ENCODE results near the gene TPX2.
A peak's percentile ranks its signal among the peaks of the same experiment; 100 is the strongest.

TPX2 gene

GRCh38 chr20:31738729-31739549 lies at the start of gene TPX2:
Gene TPX2 (plus strand): TSS chr20:31739290. CDS start chr20:31757477, 18,187 bp downstream.
- H3K36me3 ChIP-seq (ENCODE audit: control insufficient read depth in 1 of 2, insufficient read depth in 2 of 2, low read length in 2 of 2), result no peaks in the 10 kb centered on the region
- H3K27me3 ChIP-seq (ENCODE audit: low read depth, low read length), result no peaks in the 10 kb centered on the region
- H3K27ac ChIP-seq (ENCODE audit: low read length), result peak within 1 kb of the TSS; percentile 70
- peak within 1 kb of the TSS; percentile 82 to 96 for H3K4me3 ChIP-seq (ENCODE audit: low read depth in 1 of 2, low read length in 2 of 2)
- H3K9me3 ChIP-seq (ENCODE audit: control insufficient read depth in 1 of 2, low read length in 2 of 2), result no peaks in the 10 kb centered on the region
- H3K4me1 ChIP-seq (ENCODE audit: control insufficient read depth in 1 of 2, insufficient read depth in 2 of 2, low read length in 2 of 2), result peaks cover 0 to 5% of the 10 kb centered on the region in 2 donors

- Histone ChIP-seq H3K27ac (ENCODE audit: low read length) (no peak overlapping the region), H3K36me3 (ENCODE audit: control insufficient read depth in 1 of 2, insufficient read depth in 2 of 2, low read length in 2 of 2) (peaks cover 8 to 9% of the 10 kb centered on the region in 2 donors), H3K4me3 (ENCODE audit: low read depth in 1 of 2, low read length in 2 of 2) (no peak overlapping the region), H3K9me3 (ENCODE audit: control insufficient read depth in 1 of 2, low read length in 2 of 2) (no peaks in the 10 kb centered on the region), H3K27me3 (ENCODE audit: low read depth, low read length) (no peaks in the 10 kb centered on the region), H3K4me1 (ENCODE audit: control insufficient read depth in 1 of 2, insufficient read depth in 2 of 2, low read length in 2 of 2) (peaks cover under 1 to 6% of the 10 kb centered on the region in 2 donors)
These were observed 48.9 kb upstream of the TPX2 start for GRCh38 chr20:31690124-31690666.

- H3K4me3 ChIP-seq (ENCODE audit: low read depth in 1 of 2, low read length in 2 of 2), result no peak overlapping the region
- peaks cover 0 to 4% of the 10 kb centered on the region in 2 donors for H3K4me1 ChIP-seq (ENCODE audit: control insufficient read depth in 1 of 2, insufficient read depth in 2 of 2, low read length in 2 of 2)
- no peaks in the 10 kb centered on the region for H3K9me3 ChIP-seq (ENCODE audit: control insufficient read depth in 1 of 2, low read length in 2 of 2)
- no peaks in the 10 kb centered on the region for H3K27me3 ChIP-seq (ENCODE audit: low read depth, low read length)
- H3K36me3 ChIP-seq (ENCODE audit: control insufficient read depth in 1 of 2, insufficient read depth in 2 of 2, low read length in 2 of 2), result peaks cover 8 to 14% of the 10 kb centered on the region in 2 donors
- no peak overlapping the region for H3K27ac ChIP-seq (ENCODE audit: low read length)
These were observed 47.3 kb upstream of the TPX2 start for GRCh38 chr20:31691646-31692275.

- no peak overlapping the region for H3K27ac ChIP-seq (ENCODE audit: low read length)
- H3K4me1 ChIP-seq (ENCODE audit: control insufficient read depth in 1 of 2, insufficient read depth in 2 of 2, low read length in 2 of 2), result peaks cover 0 to 5% of the 10 kb centered on the region in 2 donors
- no peak overlapping the region for H3K4me3 ChIP-seq (ENCODE audit: low read depth in 1 of 2, low read length in 2 of 2)
- no peaks in the 10 kb centered on the region for H3K27me3 ChIP-seq (ENCODE audit: low read depth, low read length)
- H3K36me3 ChIP-seq (ENCODE audit: control insufficient read depth in 1 of 2, insufficient read depth in 2 of 2, low read length in 2 of 2), result peaks cover 3 to 10% of the 10 kb centered on the region in 2 donors
- H3K9me3 ChIP-seq (ENCODE audit: control insufficient read depth in 1 of 2, low read length in 2 of 2), result no peaks in the 10 kb centered on the region
These were observed 45.7 kb upstream of the TPX2 start for GRCh38 chr20:31693402-31693801.

- H3K36me3 ChIP-seq (ENCODE audit: control insufficient read depth in 1 of 2, insufficient read depth in 2 of 2, low read length in 2 of 2), result peaks cover 3 to 5% of the 10 kb centered on the region in 2 donors
- peaks cover 4 to 13% of the 10 kb centered on the region in 2 donors for H3K4me1 ChIP-seq (ENCODE audit: control insufficient read depth in 1 of 2, insufficient read depth in 2 of 2, low read length in 2 of 2)
- H3K27ac ChIP-seq (ENCODE audit: low read length), result no peak overlapping the region
- H3K9me3 ChIP-seq (ENCODE audit: control insufficient read depth in 1 of 2, low read length in 2 of 2), result no peaks in the 10 kb centered on the region
- H3K4me3 ChIP-seq (ENCODE audit: low read depth in 1 of 2, low read length in 2 of 2), result no peak overlapping the region
- no peaks in the 10 kb centered on the region for H3K27me3 ChIP-seq (ENCODE audit: low read depth, low read length)
These were observed 45.0 kb upstream of the TPX2 start for GRCh38 chr20:31693987-31694661.

GRCh38 chr20:31694842-31695593 lies 44.1 kb upstream of the TPX2 start:
- Histone ChIP-seq H3K36me3 (ENCODE audit: control insufficient read depth in 1 of 2, insufficient read depth in 2 of 2, low read length in 2 of 2) (peaks cover 3 to 5% of the 10 kb centered on the region in 2 donors), H3K9me3 (ENCODE audit: control insufficient read depth in 1 of 2, low read length in 2 of 2) (no peaks in the 10 kb centered on the region), H3K27me3 (ENCODE audit: low read depth, low read length) (no peaks in the 10 kb centered on the region), H3K4me1 (ENCODE audit: control insufficient read depth in 1 of 2, insufficient read depth in 2 of 2, low read length in 2 of 2) (peaks cover 10 to 21% of the 10 kb centered on the region in 2 donors), H3K27ac (ENCODE audit: low read length) (peak overlapping the region; percentile 60), H3K4me3 (ENCODE audit: low read depth in 1 of 2, low read length in 2 of 2) (no peak overlapping the region)

GRCh38 chr20:31695849-31696804 lies 43.0 kb upstream of the TPX2 start:
- H3K27ac ChIP-seq (ENCODE audit: low read length), result peak overlapping the region; percentile 60
- H3K9me3 ChIP-seq (ENCODE audit: control insufficient read depth in 1 of 2, low read length in 2 of 2), result no peaks in the 10 kb centered on the region
- H3K4me1 ChIP-seq (ENCODE audit: control insufficient read depth in 1 of 2, insufficient read depth in 2 of 2, low read length in 2 of 2), result peaks cover 10 to 22% of the 10 kb centered on the region in 2 donors
- H3K36me3 ChIP-seq (ENCODE audit: control insufficient read depth in 1 of 2, insufficient read depth in 2 of 2, low read length in 2 of 2), result peaks cover 3 to 5% of the 10 kb centered on the region in 2 donors
- H3K27me3 ChIP-seq (ENCODE audit: low read depth, low read length), result no peaks in the 10 kb centered on the region
- H3K4me3 ChIP-seq (ENCODE audit: low read depth in 1 of 2, low read length in 2 of 2), result no peak overlapping the region

- peaks cover 15 to 22% of the 10 kb centered on the region in 2 donors for H3K4me1 ChIP-seq (ENCODE audit: control insufficient read depth in 1 of 2, insufficient read depth in 2 of 2, low read length in 2 of 2)
- H3K27ac ChIP-seq (ENCODE audit: low read length), result peak overlapping the region; percentile 92
- H3K36me3 ChIP-seq (ENCODE audit: control insufficient read depth in 1 of 2, insufficient read depth in 2 of 2, low read length in 2 of 2), result peaks cover 0 to 5% of the 10 kb centered on the region in 2 donors
- no peaks in the 10 kb centered on the region for H3K27me3 ChIP-seq (ENCODE audit: low read depth, low read length)
- H3K4me3 ChIP-seq (ENCODE audit: low read depth in 1 of 2, low read length in 2 of 2), result no peak overlapping the region
- no peaks in the 10 kb centered on the region for H3K9me3 ChIP-seq (ENCODE audit: control insufficient read depth in 1 of 2, low read length in 2 of 2)
These were observed 40.8 kb upstream of the TPX2 start for GRCh38 chr20:31698243-31698802.

- H3K9me3 ChIP-seq (ENCODE audit: control insufficient read depth in 1 of 2, low read length in 2 of 2), result no peaks in the 10 kb centered on the region
- H3K4me3 ChIP-seq (ENCODE audit: low read depth in 1 of 2, low read length in 2 of 2), result no peak overlapping the region
- H3K27ac ChIP-seq (ENCODE audit: low read length), result peak overlapping the region; percentile 92
- no peaks in the 10 kb centered on the region for H3K27me3 ChIP-seq (ENCODE audit: low read depth, low read length)
- peaks cover 15 to 22% of the 10 kb centered on the region in 2 donors for H3K4me1 ChIP-seq (ENCODE audit: control insufficient read depth in 1 of 2, insufficient read depth in 2 of 2, low read length in 2 of 2)
- peaks cover 0 to 5% of the 10 kb centered on the region in 2 donors for H3K36me3 ChIP-seq (ENCODE audit: control insufficient read depth in 1 of 2, insufficient read depth in 2 of 2, low read length in 2 of 2)
These were observed 40.0 kb upstream of the TPX2 start for GRCh38 chr20:31698803-31699718.

Data from muscle layer of duodenum (tissue), 2 donors.